GM12878 (cell line): ENCODE results near the gene GPRIN1. TPM values are rescaled to one million over a fixed set of nuclear protein-coding genes. Genes with fewer than 3 reads are reported as not detected.

Source experiments
- ATAC-seq: fragments of 200-7000 bp; cut with Tn5 transposase; 3 replicates; pipeline ENCODE4 v1.9.1; 2020; ENCODE audit warnings: mild to moderate bottlenecking, moderate library complexity
- BruUV-seq: library from RNA; stranded (reverse); fragments of 400-500 nt; replicated peaks from 2 replicates; lab custom pipeline; 2021; lab: Mats Ljungman, UMichigan
- CTCF ChIA-PET: fragments of 300-600 bp; sonication (Branson Sonifier 250); formaldehyde crosslinking; extraction: SDS; loops from one replicate; lab custom pipeline; 2021; ENCODE audit warnings: inconsistent platforms; lab: Yijun Ruan, JAX
- POLR2A ChIA-PET: fragments of 350-600 bp; formaldehyde crosslinking; extraction: SDS; loops from one replicate; lab custom pipeline; 2021; ENCODE audit warnings: inconsistent platforms; lab: Charles Lee
- RAD21 ChIA-PET: fragments of 300-600 bp; sonication (Branson Sonifier 250); formaldehyde crosslinking; loops from one replicate; lab custom pipeline; 2023; ENCODE audit warnings: antibody characterized with exemption; ENCODE audit not compliant: unreplicated experiment; lab: Charles Lee
- SMC1A ChIA-PET: fragments of 300-600 bp; sonication (Branson Sonifier 250); formaldehyde crosslinking; loops from one replicate; lab custom pipeline; 2023; ENCODE audit not compliant: unreplicated experiment, uncharacterized antibody; lab: Charles Lee
- DNase-seq: peaks from one replicate; pipeline ENCODE4 v3.0.0-alpha.2; 2011; ENCODE audit warnings: low read depth, low spot score
- FAIRE-seq: peaks from 3 replicates; lab custom pipeline; 2011; peaks lifted over from hg19 to GRCh38; lab: Jason Lieb, UNC
- H2AFZ ChIP-seq: 2 replicates; pipeline ENCODE4 v1.6.0; 2011; ENCODE audit warnings: low read depth, low read length, control low read depth; ENCODE audit not compliant: control insufficient read depth
- H3K27ac ChIP-seq: 2 replicates; pipeline ENCODE4 v1.5.1; 2011; ENCODE audit warnings: control low read depth; ENCODE audit not compliant: control insufficient read depth, insufficient read depth
- H3K27me3 ChIP-seq, 2 experiments: replicated peaks in 1 of 2; 2 replicates each; pipeline versions ENCODE4 v1.6.0 to v1.6.1; 2011; ENCODE audit warnings: low read length in 1 of 2; ENCODE audit not compliant: control insufficient read depth in 2 of 2, insufficient read depth in 2 of 2
- H3K36me3 ChIP-seq, 2 experiments: 2 replicates each; pipeline ENCODE4 v1.5.1; 2011; ENCODE audit warnings: low read length in 1 of 2; ENCODE audit not compliant: control insufficient read depth in 2 of 2, insufficient read depth in 2 of 2
- H3K4me1 ChIP-seq: 2 replicates; pipeline ENCODE4 v1.6.1; 2011; ENCODE audit warnings: mild to moderate bottlenecking, low read length, moderate library complexity, mixed read lengths; ENCODE audit not compliant: control insufficient read depth, insufficient read depth
- H3K4me2 ChIP-seq: 2 replicates; pipeline ENCODE4 v1.6.0; 2011; ENCODE audit warnings: control low read depth; ENCODE audit not compliant: control insufficient read depth, insufficient read depth
- H3K4me3 ChIP-seq: fragments of 200-600 bp; sonication (generic); 2 replicates; pipeline ENCODE4 v1.5.1; 2016
- H3K79me2 ChIP-seq: 2 replicates; pipeline ENCODE4 v1.6.0; 2011; ENCODE audit warnings: low read length; ENCODE audit not compliant: control insufficient read depth, insufficient read depth
- H3K9ac ChIP-seq: 2 replicates; pipeline ENCODE4 v1.8.0; 2011; ENCODE audit warnings: low read length, control low read depth, mixed read lengths; ENCODE audit not compliant: control insufficient read depth, insufficient read depth
- H3K9me3 ChIP-seq: replicated peaks from 3 replicates; pipeline ENCODE4 v1.5.1; 2011; ENCODE audit warnings: mild to moderate bottlenecking, low read length; ENCODE audit not compliant: control insufficient read depth, insufficient read depth
- H4K20me1 ChIP-seq: 2 replicates; pipeline ENCODE4 v1.6.0; 2011; ENCODE audit not compliant: control insufficient read depth, insufficient read depth
- BRCA1 ChIP-seq: IDR thresholded peaks from 2 replicates; pipeline ENCODE4 v1.6.1; 2011; ENCODE audit warnings: low read depth, low read length, improper control_type of control experiment
- CREM ChIP-seq: IDR thresholded peaks from 2 replicates; pipeline ENCODE4 v1.6.1; 2014; ENCODE audit warnings: antibody characterized with exemption, low read depth
- E4F1 ChIP-seq: fragments of 450-650 bp; IDR thresholded peaks from 2 replicates; pipeline ENCODE4 v1.6.1; 2018; ENCODE audit warnings: borderline replicate concordance, mild to moderate bottlenecking; ENCODE audit not compliant: partially characterized antibody
- JUND ChIP-seq: IDR thresholded peaks from 2 replicates; pipeline ENCODE4 v1.6.1; 2012; ENCODE audit warnings: low read depth, mild to moderate bottlenecking, low read length, improper control_type of control experiment, moderate library complexity
- MTA2 ChIP-seq: fragments of 450-650 bp; IDR thresholded peaks from 2 replicates; pipeline ENCODE4 v1.6.1; 2016; ENCODE audit warnings: low read depth, mild to moderate bottlenecking, moderate library complexity
- MYB ChIP-seq: fragments of 150-350 bp; IDR thresholded peaks from 2 replicates; pipeline ENCODE4 v1.6.1; 2014; ENCODE audit warnings: mild to moderate bottlenecking, low read depth, low read length, borderline replicate concordance
- RAD21 ChIP-seq: IDR thresholded peaks from 2 replicates; pipeline ENCODE4 v1.6.1; 2011; ENCODE audit warnings: mild to moderate bottlenecking, low read depth, low read length, moderate library complexity; ENCODE audit not compliant: insufficient read depth
- TCF3 ChIP-seq: IDR thresholded peaks from 2 replicates; pipeline ENCODE4 v1.6.1; 2012; ENCODE audit warnings: low read depth, mild to moderate bottlenecking, low read length, borderline replicate concordance; ENCODE audit not compliant: insufficient read depth
- WGBS: methylation state at CpG from one replicate; pipeline ENCODE4 v1.1.6; 2016; ENCODE audit warnings: low lambda C conversion rate; ENCODE audit not compliant: insufficient replicate concordance, insufficient coverage; ENCODE audit errors: missing lambda C conversion rate; 5-methylcytosine and 5-hydroxymethylcytosine counted together
- in situ Hi-C: fragments of 300-500 bp; cut with MboI; formaldehyde crosslinking; loops from 9 replicates; pipeline ENCODE4 v1.14.3; 2018; ENCODE audit warnings: mixed read lengths
- intact Hi-C: fragments of 100-400 bp; cut with micrococcal nuclease; formaldehyde crosslinking; loops from one replicate; pipeline ENCODE4 v1.14.2; 2022; ENCODE audit not compliant: unreplicated experiment
- polyA plus RNA-seq, 11 experiments: library from polyadenylated mRNA; depleted of rRNA in 4 of 11; unstranded in 6 of 11; stranded (reverse) in 5 of 11; fragments of >200 nt; fragmentation: Nextera tagmentation in 4 of 11; fragmentation: Illumina TruSeq in 1 of 11; extraction: Ambion mirVana in 4 of 11; extraction: Trizol in 1 of 11; gene quantifications; 1 replicate in 1 of 11; 2 replicates in 10 of 11; pipeline versions ENCODE4 v1.2.1 to v1.2.3, GENCODE V29; 2011 to 2016; ENCODE audit warnings: inconsistent platforms in 2 of 11, missing spikeins in 2 of 11, low read depth in 1 of 11
- total RNA-seq, 4 experiments: library from RNA; depleted of rRNA in 3 of 4; stranded (reverse); fragments of >200 nt in 3 of 4; fragmentation: Illumina TruSeq in 1 of 4; extraction: Trizol in 1 of 4; gene quantifications; 2 replicates each; pipeline versions ENCODE4 v1.2.1 to v1.2.3, GENCODE V29; 2013 to 2021
- TF ChIP-seq, protein P1 (sequence below): IDR thresholded peaks from 2 replicates; pipeline ENCODE4 v1.6.1; 2011; ENCODE audit warnings: low read depth, mild to moderate bottlenecking, low read length, moderate library complexity, borderline replicate concordance; ENCODE audit errors: extremely low read depth
- TF ChIP-seq, protein P2 (sequence below): IDR thresholded peaks from 2 replicates; pipeline ENCODE4 v1.6.1; 2012; ENCODE audit warnings: low read depth, low read length, improper control_type of control experiment

The GPRIN1 gene
- total and polyA plus RNA-seq, 10 of the 15 experiments (the other 5 are each of a cell fraction or from before 2014, with no cell fraction given) = 0.52 to 16.3 (median 4.5) TPM

DNA sequence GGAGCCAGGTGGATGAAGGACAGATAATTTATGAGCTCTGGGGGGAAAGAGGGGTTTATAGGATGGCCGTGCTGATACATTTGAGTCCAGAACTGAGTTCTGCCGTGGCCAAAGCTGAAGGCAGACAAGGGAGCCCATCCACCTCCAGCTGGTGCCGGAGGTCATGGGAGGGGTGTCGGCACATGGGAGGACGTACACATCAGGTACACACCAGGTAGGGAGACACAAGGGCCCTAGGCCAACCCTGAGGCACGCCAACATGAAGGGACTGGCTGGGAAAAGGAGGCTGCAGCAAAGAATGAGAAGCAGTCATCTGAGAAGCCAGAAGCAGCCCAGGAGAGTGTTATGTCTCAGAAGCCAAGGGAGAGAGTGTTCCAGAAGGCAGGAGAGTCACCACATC, 2.1 kb upstream of the GPRIN1 start:
- H3K79me2 ChIP-seq = no peaks in the 10 kb centered on the region; the same call in 1 of the 2 replicates
- no peaks in the 10 kb centered on the region for H3K9me3 ChIP-seq
- FAIRE-seq = no peak
- peaks cover 0 to 2% of the 10 kb centered on the region in 2 experiments; a peak in 1 of 4 replicates for H3K27me3 ChIP-seq
- no peak overlapping the region for H3K4me2 ChIP-seq
- DNase-seq = no peak
- no peaks in the 10 kb centered on the region for H4K20me1 ChIP-seq
- POLR2A ChIA-PET = no interaction called here
- no TSS peak for BruUV-seq
- no peak overlapping the region for H3K4me3 ChIP-seq
- H3K9ac ChIP-seq = no peak overlapping the region
- peaks cover 12% of the 10 kb centered on the region for H3K4me1 ChIP-seq
- CTCF ChIA-PET = no interaction called here
- TF ChIP-seq E4F1 (no peak), TCF3 (no peak), JUND (no peak)
- WGBS = 59% methylated on average over 6 of the region's 6 CpGs
- H2AFZ ChIP-seq = no peak overlapping the region
- in situ Hi-C loops = no loop called here
- H3K27ac ChIP-seq = no peak overlapping the region
- RAD21 ChIA-PET = no interaction called here
- SMC1A ChIA-PET = no interaction called here
- intact Hi-C loops = no loop called here
- H3K36me3 ChIP-seq = no peaks in the 10 kb centered on the region
- ATAC-seq = no peak

- FAIRE-seq (no peak), ATAC-seq (no peak), DNase-seq (no peak)
- no TSS peak for BruUV-seq
- H3K27ac ChIP-seq = no peak overlapping the region
- no peaks in the 10 kb centered on the region for H4K20me1 ChIP-seq
- ChIA-PET RAD21 (no interaction called here), CTCF (no interaction called here), SMC1A (no interaction called here), POLR2A (no interaction called here)
- H3K4me3 ChIP-seq = no peak overlapping the region
- peaks cover 12% of the 10 kb centered on the region for H3K4me1 ChIP-seq
- H3K9me3 ChIP-seq = no peaks in the 10 kb centered on the region
- H2AFZ ChIP-seq = no peak overlapping the region
- H3K36me3 ChIP-seq = no peaks in the 10 kb centered on the region
- intact Hi-C loops (no loop called here), in situ Hi-C loops (no loop called here)
- H3K4me2 ChIP-seq = no peak overlapping the region
- H3K9ac ChIP-seq = no peak overlapping the region
- no peaks in the 10 kb centered on the region; the same call in 1 of the 2 replicates for H3K79me2 ChIP-seq
- no peaks in the 10 kb centered on the region; a peak in 1 of 4 replicates for H3K27me3 ChIP-seq
- 15% methylated on average over 10 of the region's 10 CpGs for WGBS
- TF ChIP-seq, protein P1, sequence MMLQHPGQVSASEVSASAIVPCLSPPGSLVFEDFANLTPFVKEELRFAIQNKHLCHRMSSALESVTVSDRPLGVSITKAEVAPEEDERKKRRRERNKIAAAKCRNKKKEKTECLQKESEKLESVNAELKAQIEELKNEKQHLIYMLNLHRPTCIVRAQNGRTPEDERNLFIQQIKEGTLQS = no peak
- no peak for TF ChIP-seq E4F1
- TF ChIP-seq BRCA1 = no peak
- TF ChIP-seq, protein P2, sequence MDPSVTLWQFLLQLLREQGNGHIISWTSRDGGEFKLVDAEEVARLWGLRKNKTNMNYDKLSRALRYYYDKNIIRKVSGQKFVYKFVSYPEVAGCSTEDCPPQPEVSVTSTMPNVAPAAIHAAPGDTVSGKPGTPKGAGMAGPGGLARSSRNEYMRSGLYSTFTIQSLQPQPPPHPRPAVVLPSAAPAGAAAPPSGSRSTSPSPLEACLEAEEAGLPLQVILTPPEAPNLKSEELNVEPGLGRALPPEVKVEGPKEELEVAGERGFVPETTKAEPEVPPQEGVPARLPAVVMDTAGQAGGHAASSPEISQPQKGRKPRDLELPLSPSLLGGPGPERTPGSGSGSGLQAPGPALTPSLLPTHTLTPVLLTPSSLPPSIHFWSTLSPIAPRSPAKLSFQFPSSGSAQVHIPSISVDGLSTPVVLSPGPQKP = 0 out of 2 replicates have a peak, but pooled peaks have one; percentile 18
- no peak for TF ChIP-seq CREM
- no peak for TF ChIP-seq MTA2
- TF ChIP-seq RAD21 = no peak
- TF ChIP-seq MYB = no peak
Observed at GRCh38 chr5:176611435-176611834, 1.5 kb upstream of the GPRIN1 start.
